Spleen (tissue), 7 donors: Measurements from ENCODE around the gene NANOG.

ENCODE experiments used
- POLR2A ChIP-seq, 3 donors: fragments of 450-650 bp; IDR thresholded peaks; one replicate each; pipeline ENCODE4 v1.5.1; 2017; ENCODE audit warnings: antibody characterized with exemption in 3 of 3, mild to moderate bottlenecking in 1 of 3
- POLR2AphosphoS5 ChIP-seq, 3 donors: sonication (generic); formaldehyde crosslinking; IDR thresholded peaks; one replicate each; pipeline ENCODE4 v1.5.1; 2017; ENCODE audit warnings: antibody characterized with exemption in 3 of 3
- TF ChIP-seq, protein P1 (sequence below), 11 experiments: fragments of 200-600 bp in 7 of 11; fragments of 450-650 bp in 4 of 11; sonication (generic) in 4 of 11; IDR thresholded peaks in 8 of 11; conservative IDR thresholded peaks in 3 of 11; 1 replicate in 7 of 11; 2 replicates in 4 of 11; pipeline versions ENCODE4 v1.4.0 to v1.8.0; 2016 to 2021; ENCODE audit warnings: antibody characterized with exemption in 11 of 11, inconsistent platforms in 4 of 11, mild to moderate bottlenecking in 1 of 11
- donor health status: DM: no; HTN: no; CAD: no; lungs with moderate emphysema.
- donor health status: DM: no; HTN: no; CAD: no.
- donor health status: DM: no; HTN: no; CAD: no.

DNA sequence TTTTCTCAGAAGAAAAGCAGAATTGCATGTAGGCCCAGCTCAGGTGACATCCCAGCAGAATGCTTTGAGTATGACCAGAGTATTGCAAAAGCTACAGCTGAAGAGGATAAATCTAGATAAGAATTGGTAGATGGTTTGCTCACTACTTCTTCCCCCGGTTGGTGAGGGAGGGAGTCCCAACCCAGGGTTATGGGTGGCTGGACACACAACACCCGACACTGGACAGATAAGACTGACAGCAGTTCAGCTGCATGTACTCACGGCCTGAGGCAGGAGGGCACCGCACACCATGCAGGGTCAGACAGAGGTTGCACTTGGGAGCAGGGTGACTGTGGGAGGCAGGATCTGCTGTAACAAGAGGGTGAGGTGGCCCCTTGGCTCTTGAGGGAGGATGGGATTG is 40.4 kb upstream of the NANOG start:
- TF ChIP-seq POLR2AphosphoS5 (IDR thresholded peaks at IDR 0.05) (no peak), POLR2A (IDR thresholded peaks at IDR 0.05) (no peak)
- TF ChIP-seq, protein P1, sequence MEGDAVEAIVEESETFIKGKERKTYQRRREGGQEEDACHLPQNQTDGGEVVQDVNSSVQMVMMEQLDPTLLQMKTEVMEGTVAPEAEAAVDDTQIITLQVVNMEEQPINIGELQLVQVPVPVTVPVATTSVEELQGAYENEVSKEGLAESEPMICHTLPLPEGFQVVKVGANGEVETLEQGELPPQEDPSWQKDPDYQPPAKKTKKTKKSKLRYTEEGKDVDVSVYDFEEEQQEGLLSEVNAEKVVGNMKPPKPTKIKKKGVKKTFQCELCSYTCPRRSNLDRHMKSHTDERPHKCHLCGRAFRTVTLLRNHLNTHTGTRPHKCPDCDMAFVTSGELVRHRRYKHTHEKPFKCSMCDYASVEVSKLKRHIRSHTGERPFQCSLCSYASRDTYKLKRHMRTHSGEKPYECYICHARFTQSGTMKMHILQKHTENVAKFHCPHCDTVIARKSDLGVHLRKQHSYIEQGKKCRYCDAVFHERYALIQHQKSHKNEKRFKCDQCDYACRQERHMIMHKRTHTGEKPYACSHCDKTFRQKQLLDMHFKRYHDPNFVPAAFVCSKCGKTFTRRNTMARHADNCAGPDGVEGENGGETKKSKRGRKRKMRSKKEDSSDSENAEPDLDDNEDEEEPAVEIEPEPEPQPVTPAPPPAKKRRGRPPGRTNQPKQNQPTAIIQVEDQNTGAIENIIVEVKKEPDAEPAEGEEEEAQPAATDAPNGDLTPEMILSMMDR (IDR thresholded peaks at IDR 0.05 in 8 of 11, conservative IDR thresholded peaks at IDR 0.05 in 3 of 11): no peak
